Prostate gland (tissue), 2 donors: ENCODE measurements around the gene PADI6.

Experiments
- POLR2AphosphoS5 ChIP-seq: sonication (generic); formaldehyde crosslinking; IDR thresholded peaks from one replicate; pipeline ENCODE4 v1.6.1; 2017; ENCODE audit warnings: antibody characterized with exemption
- TF ChIP-seq, protein P1 (sequence below), 4 experiments: fragments of 200-600 bp in 2 of 4; fragments of 450-650 bp in 2 of 4; sonication (generic) in 2 of 4; IDR thresholded peaks; 1 replicate in 3 of 4; 2 replicates in 1 of 4; pipeline ENCODE4 v1.5.1; 2016 to 2019; ENCODE audit warnings: antibody characterized with exemption in 4 of 4, mild to moderate bottlenecking in 2 of 4, moderate library complexity in 2 of 4

DNA sequence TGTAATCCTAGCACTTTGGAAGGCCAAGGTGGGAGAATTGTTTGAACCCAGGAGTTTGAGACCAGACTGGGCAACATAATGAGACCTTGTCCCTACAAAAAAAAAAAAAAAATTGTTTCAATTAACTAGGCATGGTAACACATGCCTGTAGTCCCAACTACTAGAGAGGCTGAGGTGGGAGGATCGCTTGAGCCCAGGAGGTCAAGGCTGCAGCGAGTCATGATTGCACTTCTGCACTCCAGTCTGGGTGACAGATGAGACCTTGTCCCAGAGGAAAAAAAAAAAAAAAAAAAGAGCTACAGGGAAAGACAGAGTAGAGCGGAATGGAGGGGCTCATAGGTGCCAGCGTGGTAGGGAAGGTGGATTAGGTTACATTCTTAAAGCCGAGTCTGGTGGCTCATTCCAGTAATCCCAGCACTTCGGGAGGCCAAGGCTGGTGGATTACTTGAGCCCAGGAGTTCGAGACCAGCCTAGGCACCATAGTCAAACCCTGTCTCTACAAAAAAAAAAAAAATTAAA, 21.0 kb upstream of the PADI6 start:
- TF ChIP-seq, protein P1, sequence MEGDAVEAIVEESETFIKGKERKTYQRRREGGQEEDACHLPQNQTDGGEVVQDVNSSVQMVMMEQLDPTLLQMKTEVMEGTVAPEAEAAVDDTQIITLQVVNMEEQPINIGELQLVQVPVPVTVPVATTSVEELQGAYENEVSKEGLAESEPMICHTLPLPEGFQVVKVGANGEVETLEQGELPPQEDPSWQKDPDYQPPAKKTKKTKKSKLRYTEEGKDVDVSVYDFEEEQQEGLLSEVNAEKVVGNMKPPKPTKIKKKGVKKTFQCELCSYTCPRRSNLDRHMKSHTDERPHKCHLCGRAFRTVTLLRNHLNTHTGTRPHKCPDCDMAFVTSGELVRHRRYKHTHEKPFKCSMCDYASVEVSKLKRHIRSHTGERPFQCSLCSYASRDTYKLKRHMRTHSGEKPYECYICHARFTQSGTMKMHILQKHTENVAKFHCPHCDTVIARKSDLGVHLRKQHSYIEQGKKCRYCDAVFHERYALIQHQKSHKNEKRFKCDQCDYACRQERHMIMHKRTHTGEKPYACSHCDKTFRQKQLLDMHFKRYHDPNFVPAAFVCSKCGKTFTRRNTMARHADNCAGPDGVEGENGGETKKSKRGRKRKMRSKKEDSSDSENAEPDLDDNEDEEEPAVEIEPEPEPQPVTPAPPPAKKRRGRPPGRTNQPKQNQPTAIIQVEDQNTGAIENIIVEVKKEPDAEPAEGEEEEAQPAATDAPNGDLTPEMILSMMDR (IDR thresholded peaks at IDR 0.05): no peak
- no peak for TF ChIP-seq POLR2AphosphoS5
